ENCODE results near the gene HHATL.

HHATL gene

GRCh38 chr3:42683875-42684598 lies 18.6 kb downstream of the HHATL start:
- DNase-seq: no peak

GRCh38 chr3:42682301-42683070 lies 20.1 kb downstream of the HHATL start:
- DNase-seq: no peak

- no peak for DNase-seq
These were observed 21.1 kb downstream of the HHATL start for GRCh38 chr3:42681361-42682038.

GRCh38 chr3:42680806-42681205 lies 21.8 kb downstream of the HHATL start:
- DNase-seq: no peak

GRCh38 chr3:42680271-42680670 lies 22.3 kb downstream of the HHATL start:
- DNase-seq: no peak

- no peak for DNase-seq
These were observed 24.2 kb downstream of the HHATL start for GRCh38 chr3:42678447-42678846.

- no peak for DNase-seq
These were observed 26.7 kb downstream of the HHATL start for GRCh38 chr3:42675909-42676308.

- no peak for DNase-seq
These were observed 28.5 kb downstream of the HHATL start for GRCh38 chr3:42674146-42674545.

- no peak for DNase-seq
These were observed 29.5 kb downstream of the HHATL start for GRCh38 chr3:42673082-42673481.

GRCh38 chr3:42672515-42672914 lies 30.1 kb downstream of the HHATL start:
- DNase-seq: no peak

GRCh38 chr3:42670670-42671069 lies 31.9 kb downstream of the HHATL start:
- no peak for DNase-seq

GRCh38 chr3:42670051-42670576 lies 32.5 kb downstream of the HHATL start:
- DNase-seq: no peak

GRCh38 chr3:42668793-42669217 lies 33.8 kb downstream of the HHATL start:
- DNase-seq: no peak

GRCh38 chr3:42668413-42668760 lies 34.2 kb downstream of the HHATL start:
- no peak for DNase-seq

GRCh38 chr3:42667523-42668412 lies 34.8 kb downstream of the HHATL start:
- no peak for DNase-seq

- DNase-seq: no peak
These were observed 35.5 kb downstream of the HHATL start for GRCh38 chr3:42667096-42667522.

GRCh38 chr3:42666577-42666998 lies 36.0 kb downstream of the HHATL start:
- no peak for DNase-seq

- no peak for DNase-seq
These were observed 36.6 kb downstream of the HHATL start for GRCh38 chr3:42666022-42666421.

- no peak for DNase-seq
These were observed 37.3 kb downstream of the HHATL start for GRCh38 chr3:42665050-42665878.

- DNase-seq: no peak
These were observed 38.2 kb downstream of the HHATL start for GRCh38 chr3:42664438-42664803.

- no peak for DNase-seq
These were observed 38.8 kb downstream of the HHATL start for GRCh38 chr3:42663581-42664437.

Data from activated T-cell treated with anti-CD3 and anti-CD28 coated beads, Interleukin-2, amount 50 U/mL, for 1 hour (primary cell).